Neutrophil (primary cell): ENCODE results near the gene RNF224.

Experiments used
- H3K27ac ChIP-seq: fragments of 200-600 bp; sonication (generic); 2 replicates; pipeline ENCODE4 v1.5.1; 2016; ENCODE audit warnings: mild to moderate bottlenecking, moderate library complexity
- H3K27me3 ChIP-seq: fragments of 200-600 bp; sonication (generic); 2 replicates; pipeline ENCODE4 v1.6.0; 2016; ENCODE audit warnings: mild to moderate bottlenecking
- H3K36me3 ChIP-seq: fragments of 200-600 bp; sonication (generic); 2 replicates; pipeline ENCODE4 v1.5.1; 2017
- H3K4me1 ChIP-seq, 2 experiments: fragments of 200-600 bp in 1 of 2; sonication (generic) in 1 of 2; 1 replicate in 1 of 2; 2 replicates in 1 of 2; pipeline versions ENCODE4 v1.5.1 to v1.6.1; 2013 to 2016; ENCODE audit warnings: low read depth in 1 of 2, low read length in 1 of 2, mild to moderate bottlenecking in 1 of 2, moderate library complexity in 1 of 2; ENCODE audit not compliant: control insufficient read depth in 1 of 2, insufficient read depth in 1 of 2
- H3K4me3 ChIP-seq, 2 experiments: fragments of 200-600 bp in 1 of 2; sonication (generic) in 1 of 2; 1 replicate in 1 of 2; 2 replicates in 1 of 2; pipeline ENCODE4 v1.5.1; 2013 to 2016; ENCODE audit warnings: low read depth in 1 of 2, low read length in 1 of 2, mild to moderate bottlenecking in 1 of 2, moderate library complexity in 1 of 2
- H3K9me3 ChIP-seq: fragments of 200-600 bp; sonication (generic); 2 replicates; pipeline ENCODE4 v1.5.1; 2016
- CTCF ChIP-seq: fragments of 200-600 bp; sonication (generic); IDR thresholded peaks from 2 replicates; pipeline ENCODE4 v1.5.1; 2016; ENCODE audit warnings: antibody characterized with exemption

RNF224 gene

GRCh38 chr9:137186385-137186784, 40.9 kb upstream of the RNF224 start:
- no peak for TF ChIP-seq CTCF
- no peaks in the 10 kb centered on the region for H3K27me3 ChIP-seq
- H3K4me1 ChIP-seq, result peaks cover 34% of the 10 kb centered on the region in 2 experiments
- no peaks in the 10 kb centered on the region for H3K9me3 ChIP-seq
- H3K36me3 ChIP-seq, result peaks cover 77% of the 10 kb centered on the region
- H3K4me3 ChIP-seq, result no peak overlapping the region
- H3K27ac ChIP-seq, result no peak overlapping the region

GRCh38 chr9:137187386-137187785, 39.9 kb upstream of the RNF224 start:
- H3K4me3 ChIP-seq, result peak overlapping the region; percentile 81 to 97
- TF ChIP-seq CTCF, result no peak
- H3K9me3 ChIP-seq, result no peaks in the 10 kb centered on the region
- H3K27me3 ChIP-seq, result no peaks in the 10 kb centered on the region
- peaks cover 67% of the 10 kb centered on the region for H3K36me3 ChIP-seq
- H3K4me1 ChIP-seq, result peaks cover 34% of the 10 kb centered on the region in 2 experiments
- H3K27ac ChIP-seq, result peak overlapping the region; percentile 98

- Histone ChIP-seq H3K4me3 (peak overlapping the region; percentile 81 to 97), H3K4me1 (peaks cover 34% of the 10 kb centered on the region in 2 experiments), H3K27ac (peak overlapping the region; percentile 98), H3K27me3 (no peaks in the 10 kb centered on the region), H3K9me3 (no peaks in the 10 kb centered on the region), H3K36me3 (peaks cover 60% of the 10 kb centered on the region)
- no peak for TF ChIP-seq CTCF
Observed at GRCh38 chr9:137188086-137188489, 39.2 kb upstream of the RNF224 start.

- H3K27me3 ChIP-seq, result no peaks in the 10 kb centered on the region
- peaks cover 54% of the 10 kb centered on the region for H3K36me3 ChIP-seq
- H3K27ac ChIP-seq, result peak within 1 kb of the TSS; percentile 98
- H3K9me3 ChIP-seq, result no peaks in the 10 kb centered on the region
- peaks cover 34% of the 10 kb centered on the region in 2 experiments for H3K4me1 ChIP-seq
- H3K4me3 ChIP-seq, result peak within 1 kb of the TSS; percentile 81 to 97
- TF ChIP-seq CTCF, result peak; percentile 76
Observed at GRCh38 chr9:137188490-137189296, 38.6 kb upstream of the RNF224 start, which contains the start of the genes ANAPC2 and SSNA1. Gene ANAPC2 (minus strand): TSS chr9:137188560. CDS start chr9:137188532, 28 bp downstream. Gene SSNA1 (plus strand): TSS chr9:137188676. CDS start chr9:137188727, 51 bp downstream.

GRCh38 chr9:137189297-137190295, 37.7 kb upstream of the RNF224 start:
- peaks cover 45% of the 10 kb centered on the region for H3K36me3 ChIP-seq
- no peaks in the 10 kb centered on the region for H3K9me3 ChIP-seq
- peak overlapping the region; percentile 81 to 97 for H3K4me3 ChIP-seq
- no peak for TF ChIP-seq CTCF
- H3K4me1 ChIP-seq, result peaks cover 34% of the 10 kb centered on the region in 2 experiments
- H3K27me3 ChIP-seq, result no peaks in the 10 kb centered on the region
- peak overlapping the region; percentile 98 for H3K27ac ChIP-seq
